GM10266 (cell line): ENCODE measurements around the gene STARD4.

Experiments
- DNase-seq: peaks from one replicate; pipeline ENCODE4 v3.0.0; 2012; ENCODE audit errors: extremely low spot score
- TF ChIP-seq, protein P1 (sequence below): IDR thresholded peaks from 2 replicates; pipeline ENCODE4 v1.5.1; 2012; ENCODE audit warnings: mild to moderate bottlenecking, low read depth; ENCODE audit not compliant: control insufficient read depth, insufficient read depth; ENCODE audit errors: missing control alignments

Gene STARD4, protein sequence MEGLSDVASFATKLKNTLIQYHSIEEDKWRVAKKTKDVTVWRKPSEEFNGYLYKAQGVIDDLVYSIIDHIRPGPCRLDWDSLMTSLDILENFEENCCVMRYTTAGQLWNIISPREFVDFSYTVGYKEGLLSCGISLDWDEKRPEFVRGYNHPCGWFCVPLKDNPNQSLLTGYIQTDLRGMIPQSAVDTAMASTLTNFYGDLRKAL

DNA sequence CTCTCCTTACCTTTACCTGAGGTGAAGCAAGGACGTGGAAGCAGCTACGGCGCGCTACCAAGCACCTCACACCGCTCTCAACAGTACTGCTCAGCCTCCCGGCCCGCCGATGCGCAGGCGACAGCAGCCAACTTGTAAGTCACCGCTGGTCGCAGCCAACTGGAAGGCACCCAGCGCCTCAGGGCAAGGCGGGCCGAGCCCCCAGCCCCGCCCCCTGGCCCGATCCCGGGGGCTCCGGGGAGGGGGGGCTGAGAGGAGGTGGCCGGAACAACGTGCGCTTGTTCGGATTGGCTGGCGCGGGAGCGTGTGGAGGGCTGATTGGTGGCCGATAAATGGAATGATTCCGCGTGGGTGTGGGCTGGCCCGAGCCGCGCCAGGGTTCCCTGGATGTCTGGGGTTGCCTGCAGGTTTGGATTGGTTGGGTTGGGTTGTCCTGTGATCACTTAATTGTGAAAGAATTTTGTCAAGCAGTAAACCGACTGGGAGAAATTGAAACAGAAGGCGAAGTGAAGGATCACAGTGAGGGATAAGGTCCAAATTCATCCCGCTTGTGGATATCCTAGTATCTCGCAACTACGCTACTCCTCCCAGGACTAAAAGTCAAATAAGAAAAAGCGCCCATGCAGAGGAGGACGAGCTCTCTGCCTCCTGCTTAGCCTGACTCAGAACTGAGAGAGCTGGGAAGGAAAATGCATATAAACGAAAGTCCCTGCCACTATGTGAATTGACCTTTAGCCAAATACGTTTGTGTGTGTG lies at the start of gene STARD4:
STARD4 (minus strand) TSS at position 161 of the 756 bp plus-strand sequence. CDS start 5,102 bp downstream, outside the sequence.
- peak; percentile 91 for DNase-seq
- TF ChIP-seq, protein P1, sequence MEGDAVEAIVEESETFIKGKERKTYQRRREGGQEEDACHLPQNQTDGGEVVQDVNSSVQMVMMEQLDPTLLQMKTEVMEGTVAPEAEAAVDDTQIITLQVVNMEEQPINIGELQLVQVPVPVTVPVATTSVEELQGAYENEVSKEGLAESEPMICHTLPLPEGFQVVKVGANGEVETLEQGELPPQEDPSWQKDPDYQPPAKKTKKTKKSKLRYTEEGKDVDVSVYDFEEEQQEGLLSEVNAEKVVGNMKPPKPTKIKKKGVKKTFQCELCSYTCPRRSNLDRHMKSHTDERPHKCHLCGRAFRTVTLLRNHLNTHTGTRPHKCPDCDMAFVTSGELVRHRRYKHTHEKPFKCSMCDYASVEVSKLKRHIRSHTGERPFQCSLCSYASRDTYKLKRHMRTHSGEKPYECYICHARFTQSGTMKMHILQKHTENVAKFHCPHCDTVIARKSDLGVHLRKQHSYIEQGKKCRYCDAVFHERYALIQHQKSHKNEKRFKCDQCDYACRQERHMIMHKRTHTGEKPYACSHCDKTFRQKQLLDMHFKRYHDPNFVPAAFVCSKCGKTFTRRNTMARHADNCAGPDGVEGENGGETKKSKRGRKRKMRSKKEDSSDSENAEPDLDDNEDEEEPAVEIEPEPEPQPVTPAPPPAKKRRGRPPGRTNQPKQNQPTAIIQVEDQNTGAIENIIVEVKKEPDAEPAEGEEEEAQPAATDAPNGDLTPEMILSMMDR, result no peak

DNA sequence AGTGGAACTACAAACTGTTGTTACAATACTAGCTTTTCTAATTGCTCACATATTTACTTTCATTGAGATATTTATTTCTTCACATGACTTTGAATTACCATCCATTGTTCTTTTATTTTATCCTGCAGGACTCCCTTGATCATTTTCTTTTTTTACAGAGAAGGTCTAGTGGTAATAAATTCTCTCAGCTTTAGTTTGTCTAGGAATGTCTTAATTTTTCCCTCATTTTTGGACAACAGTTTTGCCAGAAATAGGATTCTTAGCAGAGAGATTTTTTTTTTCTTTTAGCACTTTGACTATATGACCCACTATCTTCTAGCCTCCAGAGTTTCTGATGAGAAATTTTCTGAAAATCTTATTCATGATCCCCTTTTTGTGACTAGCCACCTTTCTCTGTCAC lies 47.3 kb upstream of the STARD4 start:
- no peak for DNase-seq
- TF ChIP-seq, protein P1, result no peak

DNA sequence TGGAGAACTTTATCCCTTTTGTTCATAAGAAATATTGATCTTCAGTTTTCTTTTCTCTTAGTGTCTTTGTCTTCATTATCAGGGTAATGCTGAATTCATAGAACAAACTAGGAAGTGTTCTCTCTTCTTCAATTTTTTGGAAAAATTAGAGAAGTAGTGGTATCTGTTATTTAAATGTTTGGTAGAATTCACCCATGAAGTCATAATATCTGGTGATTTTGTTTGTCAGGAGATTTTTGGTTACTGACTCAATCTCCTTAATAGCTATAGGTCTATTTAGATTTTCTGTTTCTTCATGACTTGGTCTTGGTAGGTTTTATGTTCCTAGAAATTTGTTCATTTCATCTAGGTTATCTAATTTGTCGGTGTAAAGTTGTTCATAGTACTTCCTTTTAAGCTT lies 45.4 kb upstream of the STARD4 start:
- TF ChIP-seq, protein P1, result no peak
- DNase-seq, result no peak

DNA sequence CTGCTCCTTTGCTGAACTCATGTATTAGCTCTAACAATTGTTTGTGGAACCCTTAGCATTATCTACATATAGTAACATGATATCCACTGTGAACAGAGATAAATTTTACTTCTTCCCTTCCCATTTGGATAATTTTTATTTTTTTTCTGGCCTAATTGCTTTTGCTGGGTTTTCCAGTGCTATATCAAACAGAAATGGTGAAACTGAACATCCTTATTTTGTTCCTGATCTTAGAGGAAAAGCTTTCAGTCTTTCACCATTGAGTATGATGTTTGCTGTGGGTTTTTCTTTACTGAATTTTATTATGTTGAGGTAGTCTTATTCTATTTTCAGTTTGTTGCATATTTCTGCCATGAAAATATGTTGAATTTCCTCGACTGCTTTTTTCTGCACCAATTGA lies 44.8 kb upstream of the STARD4 start:
- TF ChIP-seq, protein P1, result no peak
- no peak for DNase-seq

DNA sequence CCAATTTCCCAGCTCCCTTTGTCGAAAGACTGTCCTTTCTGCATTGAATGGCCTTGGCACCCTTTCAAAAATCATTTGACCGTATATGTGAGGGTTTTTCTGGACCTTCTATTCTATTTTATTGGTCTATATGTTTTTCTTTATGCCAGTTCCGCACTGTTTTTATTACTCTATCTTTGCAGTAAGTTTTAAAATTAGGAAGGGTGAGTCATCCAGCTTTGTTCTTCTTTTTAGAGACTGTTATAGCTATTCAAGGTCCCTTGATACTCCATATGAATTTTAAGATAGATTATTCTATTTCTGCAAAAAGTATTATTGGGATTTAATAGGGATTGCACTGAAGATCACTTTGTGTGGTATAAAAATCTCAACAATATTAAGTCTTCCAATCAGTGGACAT lies 44.2 kb upstream of the STARD4 start:
- TF ChIP-seq, protein P1, result no peak
- DNase-seq, result no peak

DNA sequence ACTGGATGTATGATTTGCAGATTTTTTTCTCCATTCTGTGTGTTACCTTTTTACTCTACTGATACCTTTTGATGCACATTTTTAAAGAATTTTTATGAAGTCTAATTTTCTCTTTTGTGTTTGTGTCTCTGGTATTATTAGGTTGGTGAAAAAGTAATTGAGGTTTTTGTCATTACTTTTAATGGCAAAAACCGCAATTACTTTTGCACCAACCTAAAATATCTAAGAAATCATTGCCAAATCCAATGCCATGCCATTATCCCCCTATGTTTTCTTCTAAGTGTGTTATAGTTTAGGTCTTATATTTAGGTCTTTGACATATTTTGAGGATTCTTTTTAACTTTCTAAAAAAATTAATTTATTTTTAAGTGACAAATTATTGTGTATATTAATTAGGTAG lies 43.4 kb upstream of the STARD4 start:
- no peak for DNase-seq
- TF ChIP-seq, protein P1, result no peak

DNA sequence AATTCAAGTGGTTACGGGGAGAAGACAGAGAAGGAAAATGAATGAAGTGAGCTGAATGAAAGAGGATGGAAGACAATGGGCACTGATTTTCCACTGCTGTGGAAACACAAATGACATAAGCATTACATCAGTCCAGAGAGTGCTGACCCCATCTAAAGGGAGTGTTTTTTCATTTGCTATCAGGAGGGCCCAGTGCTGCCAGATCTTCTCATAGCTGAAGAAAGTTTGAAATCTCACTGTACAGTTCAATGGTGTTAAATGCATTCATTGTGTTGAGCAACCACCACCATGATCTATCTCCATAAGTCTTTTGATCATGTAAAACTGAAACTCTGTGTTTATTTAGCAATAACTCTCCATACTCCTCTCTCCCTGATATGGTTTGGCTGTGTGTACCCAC lies 41.5 kb upstream of the STARD4 start:
- DNase-seq, result no peak
- TF ChIP-seq, protein P1, result no peak
